ENCODE data around the gene ACAP3.

The ACAP3 gene

DNA sequence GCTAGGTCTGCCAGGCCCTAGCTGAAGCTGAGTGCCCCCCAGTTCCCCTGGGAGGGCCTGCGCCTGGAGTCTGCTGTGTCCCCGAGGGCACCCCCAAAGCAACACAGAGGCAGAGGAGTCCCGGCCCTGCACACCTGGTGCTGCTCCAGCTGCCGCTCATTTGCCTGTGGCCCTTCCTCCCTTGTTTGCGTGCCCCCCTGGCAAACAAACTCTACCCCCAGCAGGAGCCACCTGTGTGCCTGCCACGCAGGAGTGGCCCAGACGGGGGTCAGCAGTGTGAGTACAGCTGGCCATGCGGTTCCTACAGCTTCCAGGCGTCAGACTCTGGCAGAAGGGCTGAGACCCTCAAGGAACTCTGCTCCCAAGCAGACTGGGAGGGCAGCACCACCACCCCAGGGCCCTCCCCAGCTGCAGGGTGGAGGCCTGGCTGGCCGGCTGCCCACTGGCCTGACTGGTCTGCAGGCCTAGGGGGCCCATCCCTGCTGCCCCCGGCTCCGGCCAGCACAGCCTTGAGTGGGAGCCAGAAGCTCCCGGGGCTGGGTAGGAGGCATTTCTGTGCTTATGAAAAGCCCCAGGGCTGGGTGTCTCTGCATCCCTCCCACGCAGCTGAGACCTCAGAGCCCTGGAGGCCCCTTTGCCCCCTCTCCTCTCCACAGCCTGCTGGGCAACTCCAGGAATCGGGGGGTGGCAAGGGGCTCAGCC is 22.8 kb upstream of the ACAP3 start:
- ATAC-seq: peak; percentile 7
- TF ChIP-seq ZFP30 (CRISPR knock-in tag; IDR thresholded peaks at IDR 0.05): no peak
- TF ChIP-seq CSDC2 (CRISPR knock-in tag; IDR thresholded peaks at IDR 0.05): no peak
- no peak for TF ChIP-seq RARB (CRISPR knock-in tag; IDR thresholded peaks at IDR 0.05)
- TF ChIP-seq PPARA (CRISPR knock-in tag; IDR thresholded peaks at IDR 0.05; ENCODE audit: borderline replicate concordance): no peak
- TF ChIP-seq TCF4 (CRISPR knock-in tag; IDR thresholded peaks at IDR 0.05; ENCODE audit: borderline replicate concordance): no peak
- no peak for TF ChIP-seq BACH2 (CRISPR knock-in tag; IDR thresholded peaks at IDR 0.05; ENCODE audit: borderline replicate concordance)
- TF ChIP-seq ZC3H10 (CRISPR knock-in tag; IDR thresholded peaks at IDR 0.05): no peak
- no peak for TF ChIP-seq ZNF8 (CRISPR knock-in tag; IDR thresholded peaks at IDR 0.05)
- TF ChIP-seq, protein P1, sequence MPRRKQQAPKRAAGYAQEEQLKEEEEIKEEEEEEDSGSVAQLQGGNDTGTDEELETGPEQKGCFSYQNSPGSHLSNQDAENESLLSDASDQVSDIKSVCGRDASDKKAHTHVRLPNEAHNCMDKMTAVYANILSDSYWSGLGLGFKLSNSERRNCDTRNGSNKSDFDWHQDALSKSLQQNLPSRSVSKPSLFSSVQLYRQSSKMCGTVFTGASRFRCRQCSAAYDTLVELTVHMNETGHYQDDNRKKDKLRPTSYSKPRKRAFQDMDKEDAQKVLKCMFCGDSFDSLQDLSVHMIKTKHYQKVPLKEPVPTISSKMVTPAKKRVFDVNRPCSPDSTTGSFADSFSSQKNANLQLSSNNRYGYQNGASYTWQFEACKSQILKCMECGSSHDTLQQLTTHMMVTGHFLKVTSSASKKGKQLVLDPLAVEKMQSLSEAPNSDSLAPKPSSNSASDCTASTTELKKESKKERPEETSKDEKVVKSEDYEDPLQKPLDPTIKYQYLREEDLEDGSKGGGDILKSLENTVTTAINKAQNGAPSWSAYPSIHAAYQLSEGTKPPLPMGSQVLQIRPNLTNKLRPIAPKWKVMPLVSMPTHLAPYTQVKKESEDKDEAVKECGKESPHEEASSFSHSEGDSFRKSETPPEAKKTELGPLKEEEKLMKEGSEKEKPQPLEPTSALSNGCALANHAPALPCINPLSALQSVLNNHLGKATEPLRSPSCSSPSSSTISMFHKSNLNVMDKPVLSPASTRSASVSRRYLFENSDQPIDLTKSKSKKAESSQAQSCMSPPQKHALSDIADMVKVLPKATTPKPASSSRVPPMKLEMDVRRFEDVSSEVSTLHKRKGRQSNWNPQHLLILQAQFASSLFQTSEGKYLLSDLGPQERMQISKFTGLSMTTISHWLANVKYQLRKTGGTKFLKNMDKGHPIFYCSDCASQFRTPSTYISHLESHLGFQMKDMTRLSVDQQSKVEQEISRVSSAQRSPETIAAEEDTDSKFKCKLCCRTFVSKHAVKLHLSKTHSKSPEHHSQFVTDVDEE (CRISPR knock-in tag; IDR thresholded peaks at IDR 0.05): no peak
- TF ChIP-seq, protein P2, sequence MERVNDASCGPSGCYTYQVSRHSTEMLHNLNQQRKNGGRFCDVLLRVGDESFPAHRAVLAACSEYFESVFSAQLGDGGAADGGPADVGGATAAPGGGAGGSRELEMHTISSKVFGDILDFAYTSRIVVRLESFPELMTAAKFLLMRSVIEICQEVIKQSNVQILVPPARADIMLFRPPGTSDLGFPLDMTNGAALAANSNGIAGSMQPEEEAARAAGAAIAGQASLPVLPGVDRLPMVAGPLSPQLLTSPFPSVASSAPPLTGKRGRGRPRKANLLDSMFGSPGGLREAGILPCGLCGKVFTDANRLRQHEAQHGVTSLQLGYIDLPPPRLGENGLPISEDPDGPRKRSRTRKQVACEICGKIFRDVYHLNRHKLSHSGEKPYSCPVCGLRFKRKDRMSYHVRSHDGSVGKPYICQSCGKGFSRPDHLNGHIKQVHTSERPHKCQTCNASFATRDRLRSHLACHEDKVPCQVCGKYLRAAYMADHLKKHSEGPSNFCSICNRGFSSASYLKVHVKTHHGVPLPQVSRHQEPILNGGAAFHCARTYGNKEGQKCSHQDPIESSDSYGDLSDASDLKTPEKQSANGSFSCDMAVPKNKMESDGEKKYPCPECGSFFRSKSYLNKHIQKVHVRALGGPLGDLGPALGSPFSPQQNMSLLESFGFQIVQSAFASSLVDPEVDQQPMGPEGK (CRISPR knock-in tag; IDR thresholded peaks at IDR 0.05; ENCODE audit: borderline replicate concordance): no peak
- no peak for TF ChIP-seq CSRNP3 (CRISPR knock-in tag; IDR thresholded peaks at IDR 0.05)

GRCh38 chr1:1329304-1330210 is 21.8 kb upstream of the ACAP3 start:
- ATAC-seq: no peak
- TF ChIP-seq GLIS3 (CRISPR knock-in tag; IDR thresholded peaks at IDR 0.05): no peak
- TF ChIP-seq ZFP3 (CRISPR knock-in tag; IDR thresholded peaks at IDR 0.05): no peak
- TF ChIP-seq CREB5 (CRISPR knock-in tag; IDR thresholded peaks at IDR 0.05; ENCODE audit: low read depth): no peak
- TF ChIP-seq ZNF70 (CRISPR knock-in tag; IDR thresholded peaks at IDR 0.05): no peak
- TF ChIP-seq, protein P2 (CRISPR knock-in tag; IDR thresholded peaks at IDR 0.05; ENCODE audit: borderline replicate concordance): no peak
- TF ChIP-seq ISL1 (CRISPR knock-in tag; IDR thresholded peaks at IDR 0.05): no peak
- no peak for TF ChIP-seq ZC3H10 (CRISPR knock-in tag; IDR thresholded peaks at IDR 0.05)
- no peak for TF ChIP-seq OSR1 (CRISPR knock-in tag; IDR thresholded peaks at IDR 0.05)
- TF ChIP-seq SNAI2 (CRISPR knock-in tag; IDR thresholded peaks at IDR 0.05): no peak
- TF ChIP-seq, protein P1 (CRISPR knock-in tag; IDR thresholded peaks at IDR 0.05): no peak
